GM21576 (cell line): ENCODE results near the gene PDCD11.
"Not testable (repeated sequence)": the region's sequence is repeated elsewhere in the genome, so short reads cannot be mapped to it uniquely, and the experiment has no call there.

Experiments used
- ATAC-seq: cut with Tn5 transposase; IDR thresholded peaks from one replicate; pipeline ENCODE4 v1.9.1; 2021; ENCODE audit warnings: mild to moderate bottlenecking, moderate library complexity; ENCODE audit not compliant: unreplicated experiment

Gene PDCD11

DNA sequence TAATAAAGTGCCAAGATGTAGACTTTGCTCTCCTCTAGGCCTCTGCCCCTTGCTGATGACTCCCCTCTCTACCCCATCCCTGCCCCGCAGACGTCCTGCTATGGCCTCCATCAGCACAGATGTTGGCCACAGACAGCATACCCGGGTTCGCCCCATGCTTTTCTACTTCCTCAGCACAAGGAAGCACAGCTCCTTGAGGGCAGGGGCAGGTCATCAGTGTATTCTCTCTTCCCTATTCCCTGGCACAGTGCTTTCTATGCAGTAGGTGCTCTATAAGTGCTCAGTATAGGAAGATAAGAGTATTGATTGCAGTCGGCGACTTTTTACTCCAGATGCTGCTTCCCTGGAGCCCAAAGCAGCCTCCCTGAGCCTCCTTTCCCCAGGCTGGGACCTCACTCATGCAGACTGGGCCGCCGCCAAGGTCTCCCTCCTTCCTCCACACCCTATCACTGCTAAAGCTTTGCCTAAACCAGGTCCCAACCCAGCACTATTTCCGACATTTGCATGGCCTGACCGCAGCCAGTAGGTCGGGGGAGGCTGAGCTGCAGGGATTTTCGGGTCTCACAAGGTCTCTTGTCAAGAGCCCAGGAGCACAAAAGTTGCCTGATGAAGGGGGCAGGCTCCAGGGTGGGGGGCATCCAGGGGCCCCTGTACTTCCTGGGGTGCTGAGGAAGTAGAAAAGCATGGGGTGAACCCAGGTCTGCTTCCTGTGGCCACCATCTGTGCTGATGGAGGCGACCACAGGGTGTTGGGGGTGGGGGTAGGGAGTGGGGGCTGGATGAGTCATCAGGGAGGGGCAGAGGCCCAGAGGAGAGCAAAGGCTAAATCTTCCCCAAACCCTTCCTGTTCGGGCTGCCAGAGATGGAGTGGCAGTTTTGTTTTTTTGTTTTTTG is 74.6 kb downstream of the PDCD11 start:
- ATAC-seq, result peak; percentile 65

DNA sequence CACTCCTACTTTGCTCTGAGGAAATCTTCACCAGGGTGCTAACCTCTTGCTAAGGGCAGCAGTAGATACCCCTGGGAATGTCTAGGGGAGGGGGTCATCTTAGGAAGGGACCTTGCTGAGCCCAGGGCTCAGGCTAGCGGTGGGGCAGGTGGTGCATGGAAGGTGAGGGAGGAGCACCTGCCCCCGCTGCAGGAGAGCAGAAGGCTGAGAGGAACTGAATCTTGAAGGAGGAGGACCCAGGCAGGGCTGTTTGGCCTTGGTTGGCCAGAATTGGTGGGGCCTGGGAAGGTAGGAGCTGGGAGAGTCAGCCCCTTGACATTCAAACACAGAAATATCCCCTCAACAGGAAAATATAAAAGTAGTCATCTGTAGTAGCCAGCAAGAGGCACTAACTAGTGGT is 75.6 kb downstream of the PDCD11 start:
- ATAC-seq, result peak; percentile 27

DNA sequence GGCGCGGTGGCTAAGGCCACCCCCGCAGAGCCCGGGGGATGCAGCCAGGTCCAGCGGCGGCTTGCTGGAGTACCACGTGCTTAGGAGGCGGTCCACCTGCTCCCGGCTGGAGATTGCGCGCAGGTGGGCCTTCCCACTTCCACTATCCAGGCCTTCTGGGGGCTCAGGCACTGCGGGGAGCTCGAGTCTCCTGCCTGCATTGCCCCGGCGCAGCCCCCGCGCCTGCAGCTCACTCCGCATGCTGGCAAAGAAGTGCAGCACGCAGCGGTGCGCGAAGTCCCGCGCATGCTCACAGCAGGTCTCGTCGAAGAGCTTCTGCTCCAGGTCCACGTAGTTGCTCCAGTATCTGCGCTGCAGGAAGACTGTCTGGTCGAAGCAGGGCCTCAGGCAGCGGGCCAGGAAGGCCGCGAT is 76.8 kb downstream of the PDCD11 start:
- ATAC-seq, result no peak

DNA sequence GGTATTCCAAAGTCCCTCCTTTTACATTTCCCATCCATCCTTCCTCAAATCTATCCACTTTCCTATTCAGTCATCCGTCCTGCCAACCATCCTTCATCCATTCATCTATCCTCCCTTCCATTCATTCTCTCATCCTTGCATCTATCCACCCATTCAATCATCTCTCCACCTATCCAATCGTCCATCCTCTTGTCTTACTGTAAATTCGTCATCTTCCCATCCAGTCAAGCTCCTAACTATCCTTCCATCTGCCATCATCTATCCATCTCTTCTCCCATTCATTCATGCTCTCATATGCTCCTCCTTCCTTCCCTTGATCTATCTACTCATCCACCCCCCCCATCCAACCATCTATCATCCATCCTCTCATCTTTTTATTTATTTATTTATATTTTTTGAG is 77.7 kb downstream of the PDCD11 start:
- ATAC-seq, result no peak

DNA sequence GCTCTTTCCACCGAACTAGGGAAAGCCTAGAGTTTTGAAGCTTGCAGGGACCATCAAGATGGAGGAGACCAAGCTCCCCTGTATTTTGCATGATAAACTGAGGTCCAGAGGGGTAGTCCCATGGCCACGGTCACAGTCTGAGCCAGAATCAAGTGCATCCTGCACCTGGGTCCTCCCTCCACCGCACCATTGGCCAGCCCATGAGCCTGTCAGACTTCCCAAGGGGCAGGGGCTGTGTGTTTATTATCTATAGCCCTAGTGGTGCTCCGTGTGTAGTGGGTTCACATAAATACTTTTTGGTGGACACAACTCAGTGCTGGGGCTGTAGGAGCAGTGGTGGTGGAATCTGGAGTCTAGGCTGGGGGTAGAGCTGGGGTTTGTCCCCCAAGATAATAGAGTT is 79.0 kb downstream of the PDCD11 start:
- no peak for ATAC-seq

DNA sequence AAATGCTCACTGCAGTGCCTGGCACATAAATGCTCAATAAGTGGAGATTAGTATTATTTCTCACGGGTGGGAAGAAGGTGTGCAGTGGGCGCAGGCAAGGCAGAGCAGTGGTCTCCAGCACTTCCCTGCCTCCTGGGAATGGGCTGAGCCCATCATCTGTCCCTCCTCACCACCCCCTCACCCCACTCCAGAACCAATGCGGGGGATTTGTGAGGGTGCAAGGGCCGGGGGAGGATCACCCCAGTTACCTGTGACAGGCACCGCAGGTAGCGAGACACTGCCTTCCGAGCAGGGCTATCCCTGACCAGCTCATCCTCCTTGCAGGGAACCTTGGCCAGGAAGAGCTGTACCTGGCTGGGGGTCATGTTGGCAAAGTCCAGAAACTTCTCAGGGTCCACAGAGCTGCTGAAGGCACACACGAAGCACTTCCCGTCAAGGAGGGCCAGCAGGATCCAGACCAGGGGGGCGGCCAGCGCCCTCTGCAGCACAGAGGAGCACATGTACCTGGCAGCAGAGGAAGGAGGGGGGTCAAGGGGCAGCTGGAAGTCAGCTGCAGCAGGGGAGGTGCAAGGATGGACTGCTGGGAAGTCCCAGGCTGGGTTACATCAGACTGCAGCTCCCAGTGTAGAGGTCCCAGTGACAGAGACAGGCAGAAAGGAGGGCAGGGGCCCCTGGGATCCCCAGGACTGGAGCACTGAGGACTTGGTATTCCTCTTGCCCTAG is 79.8 kb downstream of the PDCD11 start:
- no peak for ATAC-seq

DNA sequence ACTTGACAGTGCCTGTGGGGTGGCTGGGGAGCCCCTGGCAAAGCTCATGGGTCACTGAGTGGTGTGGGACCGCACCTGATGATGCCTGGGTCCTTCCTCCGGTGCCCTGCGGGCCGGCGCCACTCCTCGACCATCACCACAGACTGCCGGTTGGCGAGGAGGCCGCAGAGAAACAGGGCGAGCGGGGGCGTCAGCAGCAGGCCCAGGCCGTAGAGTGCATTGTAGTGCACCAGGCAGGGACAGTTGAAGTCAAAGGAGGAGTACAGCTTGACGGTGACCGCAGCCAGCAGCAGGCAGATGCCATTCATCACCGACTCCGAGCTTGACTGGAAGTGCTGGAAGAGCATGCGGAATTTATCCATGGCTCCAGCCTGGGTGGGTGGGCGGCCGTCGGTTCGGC is 82.2 kb downstream of the PDCD11 start:
- no peak for ATAC-seq

DNA sequence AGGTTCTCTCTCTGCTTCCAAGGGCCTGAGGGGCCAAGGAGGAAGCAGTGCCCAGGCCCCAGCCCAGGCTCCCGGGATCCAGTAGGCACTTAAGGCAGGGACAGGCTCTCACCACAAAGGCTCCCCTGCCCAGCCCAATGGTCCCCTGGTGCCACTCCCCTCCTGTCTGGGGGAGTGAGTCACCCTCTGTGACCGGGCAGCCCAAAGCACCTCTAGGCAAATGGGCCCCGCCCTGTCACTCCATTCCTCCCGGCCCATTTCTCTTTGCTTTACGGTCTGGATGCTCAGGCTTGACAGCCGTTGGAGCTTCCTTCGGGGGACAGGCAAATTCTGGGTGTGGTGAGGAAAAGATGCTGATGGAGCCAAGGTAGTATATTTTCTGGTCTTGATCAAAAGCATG is 82.7 kb downstream of the PDCD11 start, which contains the start of gene CALHM3:
Gene CALHM3 (minus strand): TSS at position 106 of the 400 bp plus-strand sequence. CDS start 208 bp downstream, outside the sequence.
- no peak for ATAC-seq

DNA sequence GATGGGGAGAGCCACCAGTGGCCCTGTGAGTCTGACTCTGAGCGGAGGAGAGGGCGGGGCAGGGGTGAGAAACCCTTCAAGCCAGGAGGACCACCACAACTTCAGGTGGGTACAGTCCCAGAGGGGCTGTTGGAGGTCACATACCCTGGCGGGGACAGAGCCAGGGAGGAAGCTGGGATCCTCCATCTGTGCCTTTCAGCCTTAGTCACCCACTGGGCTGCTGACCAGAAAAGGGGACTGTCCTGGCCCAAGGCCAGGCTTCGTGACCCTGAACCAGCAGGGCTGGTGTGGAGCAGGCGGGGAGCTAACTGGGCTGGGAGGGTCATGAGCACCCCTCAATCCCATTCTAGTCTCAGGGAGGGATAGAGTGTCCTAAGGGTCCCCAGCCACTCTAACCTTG is 84.1 kb downstream of the PDCD11 start:
- no peak for ATAC-seq

DNA sequence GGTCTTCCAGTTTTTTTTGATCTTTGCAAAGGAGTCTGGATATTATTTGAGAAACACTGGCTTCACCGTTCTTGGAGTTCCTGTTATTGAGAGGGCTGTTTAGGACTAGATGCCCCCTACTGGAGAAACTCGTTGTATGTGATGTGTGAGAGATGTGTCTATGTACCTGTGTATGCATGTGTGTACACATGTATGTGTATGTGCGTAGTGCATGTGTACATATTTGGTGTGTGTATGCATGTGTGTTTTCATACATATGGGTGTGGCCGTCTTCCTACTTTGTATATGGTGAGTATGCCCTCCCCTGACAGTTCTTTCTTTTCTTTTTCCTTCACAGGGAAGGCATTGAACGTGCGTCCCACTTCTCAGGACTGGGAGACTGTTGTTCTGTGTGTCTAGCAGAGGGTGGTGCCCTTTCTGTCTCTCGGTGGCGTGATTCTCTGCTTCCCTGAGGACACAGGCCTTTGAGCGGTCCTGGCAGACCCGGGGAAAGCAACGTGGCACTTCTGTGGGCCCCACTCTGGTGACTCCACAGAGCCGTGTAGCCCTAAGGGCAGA is 85.6 kb downstream of the PDCD11 start:
- ATAC-seq, result no peak

DNA sequence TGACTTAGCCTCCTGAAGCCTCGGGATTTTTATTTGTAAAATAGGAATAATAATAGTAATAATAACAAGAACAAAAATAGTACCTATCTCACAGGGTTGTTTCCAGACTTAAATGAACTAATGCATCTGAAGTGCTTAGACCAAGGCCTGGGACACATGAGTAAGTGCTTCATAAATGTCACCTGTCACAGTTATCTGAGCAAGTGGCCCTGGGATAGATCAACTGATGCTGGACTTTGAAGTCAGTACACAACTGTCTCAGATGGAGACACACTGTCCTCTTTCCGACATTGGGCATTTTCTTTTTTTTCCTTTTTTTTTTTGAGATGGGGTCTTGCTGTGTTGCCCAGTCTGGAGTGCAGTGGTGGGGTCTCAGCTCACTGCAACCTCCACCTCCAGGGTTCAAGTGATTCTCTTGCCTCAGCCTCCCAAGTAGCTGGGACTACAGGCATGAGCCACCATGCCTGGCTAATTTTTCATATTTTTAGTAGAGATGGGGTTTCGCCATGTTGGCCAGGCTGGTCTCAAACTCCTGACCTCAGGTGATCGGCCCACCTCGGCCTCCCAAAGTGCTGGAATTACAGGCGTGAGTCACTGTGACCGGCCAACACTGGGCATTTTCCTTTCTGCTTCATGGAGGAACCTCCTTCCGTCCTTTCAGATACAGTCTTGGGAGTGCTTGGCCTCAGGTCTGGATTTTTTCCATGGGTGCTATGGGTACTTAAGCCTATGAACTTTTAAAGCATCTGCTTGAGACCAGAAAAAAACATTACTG is 90.4 kb downstream of the PDCD11 start:
- ATAC-seq, result not testable (repeated sequence)

DNA sequence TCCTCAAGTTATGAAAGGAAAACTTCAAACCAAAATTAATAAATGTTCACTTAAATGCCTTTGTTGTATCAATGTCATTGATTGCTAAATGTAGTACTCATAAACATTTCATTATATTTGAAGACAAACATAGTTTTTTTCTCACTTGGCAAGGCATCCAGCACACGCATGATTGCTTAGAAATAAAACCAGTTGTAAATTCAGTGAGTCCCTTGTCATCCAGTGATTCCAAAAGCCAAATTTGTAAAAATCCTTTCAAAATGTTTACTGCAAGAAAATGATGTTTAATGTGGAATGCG is 90.9 kb downstream of the PDCD11 start:
- no peak for ATAC-seq

DNA sequence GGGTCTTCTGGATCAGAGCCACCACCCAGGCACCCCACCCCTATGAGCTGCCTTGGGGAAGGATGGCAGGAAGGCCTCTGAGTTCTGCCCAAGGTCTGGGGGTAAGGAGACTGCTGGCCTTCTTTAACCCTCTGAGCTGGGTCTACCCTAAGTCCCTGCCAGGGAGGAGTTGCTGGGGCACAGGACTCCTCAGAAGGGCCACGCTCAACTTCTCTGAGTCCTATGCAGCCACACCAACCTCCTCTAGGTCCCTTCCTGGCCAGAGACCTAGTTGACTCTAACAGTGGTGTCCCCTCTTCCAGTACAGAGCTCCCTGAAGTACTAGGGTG is 94.5 kb downstream of the PDCD11 start:
- peak; percentile 22 for ATAC-seq

DNA sequence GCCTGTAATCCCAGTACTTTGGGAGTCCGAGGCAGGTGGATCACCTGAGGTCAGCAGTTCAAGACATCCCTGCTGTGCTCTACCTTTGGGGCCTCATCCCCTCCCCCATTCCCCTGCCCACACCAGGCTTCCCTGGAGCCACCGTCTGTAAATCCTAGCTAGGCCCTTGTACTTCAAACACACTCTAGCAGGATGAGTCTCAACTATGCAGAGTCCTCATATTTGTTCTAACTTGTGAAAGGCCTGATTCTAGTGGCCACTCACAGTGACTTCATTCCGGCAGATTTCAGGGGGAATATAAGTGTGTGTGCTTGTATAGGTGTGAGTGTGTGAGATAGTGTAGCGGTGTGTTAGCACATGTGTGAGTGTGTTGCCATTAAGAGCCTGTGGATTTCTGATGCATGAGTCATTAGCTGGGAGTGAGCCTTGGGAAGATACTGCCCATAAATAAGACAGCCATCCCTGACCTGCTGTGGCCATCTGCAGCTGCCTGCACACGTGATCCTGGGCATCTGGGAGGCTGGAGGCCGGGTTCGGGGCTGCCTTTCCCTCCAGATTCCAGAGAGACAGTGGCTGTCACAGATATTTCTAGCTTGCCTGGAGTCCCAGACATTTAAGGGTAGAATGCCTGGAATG is 95.4 kb downstream of the PDCD11 start:
- no peak for ATAC-seq

DNA sequence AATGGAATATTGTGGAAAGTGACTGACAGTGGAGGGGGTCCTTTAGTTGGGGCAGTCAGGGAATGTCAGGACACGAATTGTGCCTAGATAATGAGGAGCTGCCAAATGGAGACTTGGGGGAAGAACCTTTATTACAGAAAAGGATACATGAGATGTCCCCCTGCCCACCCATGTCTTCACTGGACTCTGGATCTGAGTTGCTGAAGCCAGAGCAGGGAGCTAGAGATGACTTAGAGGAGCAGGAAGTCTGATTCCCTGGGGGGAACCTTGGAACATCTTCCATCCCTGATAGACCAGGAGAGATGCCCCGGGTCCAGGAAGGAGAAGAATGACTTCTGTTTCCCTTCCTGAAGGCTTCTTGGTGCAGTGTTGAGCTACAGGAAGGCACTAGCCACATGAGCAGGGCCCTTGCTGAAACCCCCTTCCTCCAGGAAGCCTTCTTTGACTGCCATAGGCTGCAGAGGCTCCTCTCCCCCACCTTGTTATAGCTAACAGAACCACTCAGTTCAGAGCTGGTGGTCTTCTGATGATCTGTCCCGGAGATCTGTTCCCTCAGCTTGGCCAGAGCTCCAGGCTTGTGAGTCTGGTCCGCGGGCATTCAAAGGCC is 96.3 kb downstream of the PDCD11 start:
- no peak for ATAC-seq

DNA sequence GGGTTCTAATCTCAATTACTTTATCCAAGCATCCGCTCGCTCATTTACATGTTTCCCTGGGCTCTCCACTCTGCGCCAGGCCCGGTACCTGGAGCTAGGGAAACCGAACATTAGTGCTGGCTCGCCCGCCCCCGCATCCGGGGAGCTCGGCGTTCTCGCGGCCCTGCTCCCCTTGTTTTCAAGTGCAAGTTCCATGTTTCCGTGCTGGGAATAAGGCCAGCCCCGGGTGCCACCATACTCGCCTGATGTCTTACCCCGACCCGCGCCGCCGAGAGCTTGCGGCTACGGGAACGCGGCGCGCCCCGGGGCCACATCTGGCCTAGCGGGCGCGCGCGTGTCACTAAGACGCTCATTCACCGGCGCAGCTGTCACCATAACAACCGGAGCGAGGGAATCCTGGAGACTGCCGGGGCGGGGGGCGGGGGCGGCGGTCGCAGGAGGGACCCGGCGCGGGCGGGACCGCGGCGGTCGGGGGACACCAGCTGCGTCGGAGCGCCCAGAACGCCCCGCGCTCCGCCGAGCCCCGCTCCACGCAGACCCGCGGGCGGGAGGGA is 97.0 kb downstream of the PDCD11 start, which contains the start of gene NEURL1:
Gene NEURL1 (plus strand): TSS at position 344 of the 554 bp plus-strand sequence. CDS start 683 bp downstream, outside the sequence.
- no peak for ATAC-seq

DNA sequence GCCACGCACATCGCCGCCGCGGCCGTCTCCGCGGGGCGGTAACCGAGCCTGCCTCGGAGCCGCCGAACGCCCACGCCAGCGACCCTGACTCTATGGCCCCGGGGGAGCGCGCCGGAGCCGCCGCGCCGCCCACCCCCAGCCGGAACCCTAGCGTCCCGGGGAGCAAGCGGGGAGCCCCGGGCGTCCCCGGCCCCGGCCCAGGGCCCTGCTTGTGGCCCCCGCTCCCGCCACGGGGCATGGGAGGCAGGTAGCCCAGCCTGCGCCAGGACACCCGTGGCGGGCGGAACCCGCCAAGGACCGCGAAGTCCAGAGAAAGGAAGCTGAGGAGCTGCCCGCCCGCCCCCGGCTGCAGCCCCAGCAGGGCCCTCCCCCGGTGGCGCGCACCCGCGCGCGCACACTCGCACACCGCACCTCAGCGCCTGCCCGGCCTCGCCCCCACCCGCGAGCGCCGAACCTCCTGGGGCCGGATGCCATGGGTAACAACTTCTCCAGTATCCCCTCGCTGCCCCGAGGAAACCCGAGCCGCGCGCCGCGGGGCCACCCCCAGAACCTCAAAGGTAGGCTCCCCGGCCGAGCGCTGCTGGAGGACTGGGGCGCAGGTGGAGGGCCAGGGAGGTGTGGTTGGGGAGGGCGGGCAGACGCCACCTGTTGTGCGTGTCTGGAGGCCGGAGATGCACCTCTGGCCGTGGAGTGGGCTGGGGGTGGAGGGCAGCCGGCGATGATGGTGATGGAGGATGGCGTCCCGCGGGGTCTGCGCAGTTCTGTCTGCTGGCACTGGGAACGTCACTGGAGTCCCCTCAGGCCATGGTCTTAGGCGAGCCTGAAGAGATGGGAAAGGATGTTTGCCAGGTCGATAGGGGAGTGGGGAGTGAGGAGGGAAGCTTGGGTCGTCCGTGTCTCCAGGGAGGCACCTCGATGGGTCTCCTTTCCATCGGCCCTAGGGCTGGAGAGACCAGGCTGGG is 97.8 kb downstream of the PDCD11 start:
- ATAC-seq, result no peak

DNA sequence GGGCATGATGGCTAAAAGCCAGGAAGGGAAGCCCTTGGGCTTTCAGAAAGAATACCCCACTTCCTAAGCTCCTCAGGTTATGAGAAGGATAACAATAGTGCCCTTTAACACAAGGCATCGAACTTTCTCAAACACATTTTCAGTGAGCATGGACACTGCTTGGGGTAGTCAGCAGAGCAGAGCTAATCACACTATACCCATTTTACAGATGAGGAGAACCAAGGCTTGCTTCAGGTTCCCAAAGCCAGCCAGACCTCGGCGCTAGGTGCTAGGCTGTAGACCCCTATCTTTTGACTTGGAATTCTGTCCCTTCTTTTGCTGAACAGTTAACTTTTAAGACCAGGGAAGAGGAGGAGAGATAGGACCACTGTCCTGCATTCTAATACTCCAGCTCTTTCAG is 98.9 kb downstream of the PDCD11 start:
- no peak for ATAC-seq
